Measurements from ENCODE around the gene VAV2. TPM values are rescaled to one million over a fixed set of nuclear protein-coding genes. Genes with fewer than 3 reads are reported as not detected.

The VAV2 gene
- total and polyA plus RNA-seq, 2 experiments from 2014 or later, result 8.1 to 28.9 TPM

GRCh38 chr9:133818444-133818843 lies 173.7 kb downstream of the VAV2 start:
- H3K27me3 Mint-ChIP-seq (ENCODE audit: insufficient read depth, low read depth, poor library complexity), result peaks cover 17% of the 10 kb centered on the region
- Histone ChIP-seq H3K79me2 (replicated peaks; ENCODE audit: insufficient read depth) (no peaks in the 10 kb centered on the region), H3K9me2 (ENCODE audit: insufficient read depth) (no peaks in the 10 kb centered on the region), H3K4me2 (no peak overlapping the region), H4K20me1 (replicated peaks; ENCODE audit: insufficient read depth) (no peaks in the 10 kb centered on the region; the same call in 1 of the 2 replicates), H3K27ac (ENCODE audit: low read depth) (no peak overlapping the region), H3K4me3 (no peak overlapping the region), H3K4me1 (ENCODE audit: insufficient read depth) (no peaks in the 10 kb centered on the region), H3F3A (replicated peaks; ENCODE audit: low read depth) (no peaks in the 10 kb centered on the region), H3K36me3 (ENCODE audit: insufficient read depth) (no peaks in the 10 kb centered on the region), H3K27me3 (ENCODE audit: insufficient read depth) (no peaks in the 10 kb centered on the region), H2AFZ (no peak overlapping the region)
- no peaks in the 10 kb centered on the region for H3K9me3 Mint-ChIP-seq
- ATAC-seq (no peak), DNase-seq (ENCODE audit: low spot score) (no peak)
- H3K4me1 Mint-ChIP-seq, result peaks cover 13% of the 10 kb centered on the region
- H3K36me3 Mint-ChIP-seq (ENCODE audit: low read depth), result no peaks in the 10 kb centered on the region
- TF ChIP-seq JUNB (IDR thresholded peaks at IDR 0.05; ENCODE audit: unreplicated experiment) (no peak), ZNF331 (CRISPR knock-in tag; IDR thresholded peaks at IDR 0.05; ENCODE audit: low read depth) (no peak), EZH2phosphoT487 (IDR thresholded peaks at IDR 0.05; ENCODE audit: unreplicated experiment) (no peak), CTCF (conservative IDR thresholded peaks at IDR 0.05; ENCODE audit: low read depth in 2 of 2) (no peak), NANOG (IDR thresholded peaks at IDR 0.05; ENCODE audit: borderline replicate concordance) (no peak), STAT1 (IDR thresholded peaks at IDR 0.05; ENCODE audit: unreplicated experiment) (no peak), ZNF114 (CRISPR knock-in tag; IDR thresholded peaks at IDR 0.05) (no peak), CREB1 (CRISPR knock-in tag; IDR thresholded peaks at IDR 0.05; ENCODE audit: low read depth) (no peak), EZH2 (IDR thresholded peaks at IDR 0.05; ENCODE audit: low read depth, unreplicated experiment) (no peak), POLR2AphosphoS5 (IDR thresholded peaks at IDR 0.05; ENCODE audit: low read depth) (no peak)
- TF ChIP-seq, protein P1, sequence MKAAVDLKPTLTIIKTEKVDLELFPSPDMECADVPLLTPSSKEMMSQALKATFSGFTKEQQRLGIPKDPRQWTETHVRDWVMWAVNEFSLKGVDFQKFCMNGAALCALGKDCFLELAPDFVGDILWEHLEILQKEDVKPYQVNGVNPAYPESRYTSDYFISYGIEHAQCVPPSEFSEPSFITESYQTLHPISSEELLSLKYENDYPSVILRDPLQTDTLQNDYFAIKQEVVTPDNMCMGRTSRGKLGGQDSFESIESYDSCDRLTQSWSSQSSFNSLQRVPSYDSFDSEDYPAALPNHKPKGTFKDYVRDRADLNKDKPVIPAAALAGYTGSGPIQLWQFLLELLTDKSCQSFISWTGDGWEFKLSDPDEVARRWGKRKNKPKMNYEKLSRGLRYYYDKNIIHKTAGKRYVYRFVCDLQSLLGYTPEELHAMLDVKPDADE (IDR thresholded peaks at IDR 0.05), result no peak
- TF ChIP-seq, protein P2, sequence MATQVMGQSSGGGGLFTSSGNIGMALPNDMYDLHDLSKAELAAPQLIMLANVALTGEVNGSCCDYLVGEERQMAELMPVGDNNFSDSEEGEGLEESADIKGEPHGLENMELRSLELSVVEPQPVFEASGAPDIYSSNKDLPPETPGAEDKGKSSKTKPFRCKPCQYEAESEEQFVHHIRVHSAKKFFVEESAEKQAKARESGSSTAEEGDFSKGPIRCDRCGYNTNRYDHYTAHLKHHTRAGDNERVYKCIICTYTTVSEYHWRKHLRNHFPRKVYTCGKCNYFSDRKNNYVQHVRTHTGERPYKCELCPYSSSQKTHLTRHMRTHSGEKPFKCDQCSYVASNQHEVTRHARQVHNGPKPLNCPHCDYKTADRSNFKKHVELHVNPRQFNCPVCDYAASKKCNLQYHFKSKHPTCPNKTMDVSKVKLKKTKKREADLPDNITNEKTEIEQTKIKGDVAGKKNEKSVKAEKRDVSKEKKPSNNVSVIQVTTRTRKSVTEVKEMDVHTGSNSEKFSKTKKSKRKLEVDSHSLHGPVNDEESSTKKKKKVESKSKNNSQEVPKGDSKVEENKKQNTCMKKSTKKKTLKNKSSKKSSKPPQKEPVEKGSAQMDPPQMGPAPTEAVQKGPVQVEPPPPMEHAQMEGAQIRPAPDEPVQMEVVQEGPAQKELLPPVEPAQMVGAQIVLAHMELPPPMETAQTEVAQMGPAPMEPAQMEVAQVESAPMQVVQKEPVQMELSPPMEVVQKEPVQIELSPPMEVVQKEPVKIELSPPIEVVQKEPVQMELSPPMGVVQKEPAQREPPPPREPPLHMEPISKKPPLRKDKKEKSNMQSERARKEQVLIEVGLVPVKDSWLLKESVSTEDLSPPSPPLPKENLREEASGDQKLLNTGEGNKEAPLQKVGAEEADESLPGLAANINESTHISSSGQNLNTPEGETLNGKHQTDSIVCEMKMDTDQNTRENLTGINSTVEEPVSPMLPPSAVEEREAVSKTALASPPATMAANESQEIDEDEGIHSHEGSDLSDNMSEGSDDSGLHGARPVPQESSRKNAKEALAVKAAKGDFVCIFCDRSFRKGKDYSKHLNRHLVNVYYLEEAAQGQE (IDR thresholded peaks at IDR 0.05; ENCODE audit: unreplicated experiment), result no peak
- TF ChIP-seq, protein P3, sequence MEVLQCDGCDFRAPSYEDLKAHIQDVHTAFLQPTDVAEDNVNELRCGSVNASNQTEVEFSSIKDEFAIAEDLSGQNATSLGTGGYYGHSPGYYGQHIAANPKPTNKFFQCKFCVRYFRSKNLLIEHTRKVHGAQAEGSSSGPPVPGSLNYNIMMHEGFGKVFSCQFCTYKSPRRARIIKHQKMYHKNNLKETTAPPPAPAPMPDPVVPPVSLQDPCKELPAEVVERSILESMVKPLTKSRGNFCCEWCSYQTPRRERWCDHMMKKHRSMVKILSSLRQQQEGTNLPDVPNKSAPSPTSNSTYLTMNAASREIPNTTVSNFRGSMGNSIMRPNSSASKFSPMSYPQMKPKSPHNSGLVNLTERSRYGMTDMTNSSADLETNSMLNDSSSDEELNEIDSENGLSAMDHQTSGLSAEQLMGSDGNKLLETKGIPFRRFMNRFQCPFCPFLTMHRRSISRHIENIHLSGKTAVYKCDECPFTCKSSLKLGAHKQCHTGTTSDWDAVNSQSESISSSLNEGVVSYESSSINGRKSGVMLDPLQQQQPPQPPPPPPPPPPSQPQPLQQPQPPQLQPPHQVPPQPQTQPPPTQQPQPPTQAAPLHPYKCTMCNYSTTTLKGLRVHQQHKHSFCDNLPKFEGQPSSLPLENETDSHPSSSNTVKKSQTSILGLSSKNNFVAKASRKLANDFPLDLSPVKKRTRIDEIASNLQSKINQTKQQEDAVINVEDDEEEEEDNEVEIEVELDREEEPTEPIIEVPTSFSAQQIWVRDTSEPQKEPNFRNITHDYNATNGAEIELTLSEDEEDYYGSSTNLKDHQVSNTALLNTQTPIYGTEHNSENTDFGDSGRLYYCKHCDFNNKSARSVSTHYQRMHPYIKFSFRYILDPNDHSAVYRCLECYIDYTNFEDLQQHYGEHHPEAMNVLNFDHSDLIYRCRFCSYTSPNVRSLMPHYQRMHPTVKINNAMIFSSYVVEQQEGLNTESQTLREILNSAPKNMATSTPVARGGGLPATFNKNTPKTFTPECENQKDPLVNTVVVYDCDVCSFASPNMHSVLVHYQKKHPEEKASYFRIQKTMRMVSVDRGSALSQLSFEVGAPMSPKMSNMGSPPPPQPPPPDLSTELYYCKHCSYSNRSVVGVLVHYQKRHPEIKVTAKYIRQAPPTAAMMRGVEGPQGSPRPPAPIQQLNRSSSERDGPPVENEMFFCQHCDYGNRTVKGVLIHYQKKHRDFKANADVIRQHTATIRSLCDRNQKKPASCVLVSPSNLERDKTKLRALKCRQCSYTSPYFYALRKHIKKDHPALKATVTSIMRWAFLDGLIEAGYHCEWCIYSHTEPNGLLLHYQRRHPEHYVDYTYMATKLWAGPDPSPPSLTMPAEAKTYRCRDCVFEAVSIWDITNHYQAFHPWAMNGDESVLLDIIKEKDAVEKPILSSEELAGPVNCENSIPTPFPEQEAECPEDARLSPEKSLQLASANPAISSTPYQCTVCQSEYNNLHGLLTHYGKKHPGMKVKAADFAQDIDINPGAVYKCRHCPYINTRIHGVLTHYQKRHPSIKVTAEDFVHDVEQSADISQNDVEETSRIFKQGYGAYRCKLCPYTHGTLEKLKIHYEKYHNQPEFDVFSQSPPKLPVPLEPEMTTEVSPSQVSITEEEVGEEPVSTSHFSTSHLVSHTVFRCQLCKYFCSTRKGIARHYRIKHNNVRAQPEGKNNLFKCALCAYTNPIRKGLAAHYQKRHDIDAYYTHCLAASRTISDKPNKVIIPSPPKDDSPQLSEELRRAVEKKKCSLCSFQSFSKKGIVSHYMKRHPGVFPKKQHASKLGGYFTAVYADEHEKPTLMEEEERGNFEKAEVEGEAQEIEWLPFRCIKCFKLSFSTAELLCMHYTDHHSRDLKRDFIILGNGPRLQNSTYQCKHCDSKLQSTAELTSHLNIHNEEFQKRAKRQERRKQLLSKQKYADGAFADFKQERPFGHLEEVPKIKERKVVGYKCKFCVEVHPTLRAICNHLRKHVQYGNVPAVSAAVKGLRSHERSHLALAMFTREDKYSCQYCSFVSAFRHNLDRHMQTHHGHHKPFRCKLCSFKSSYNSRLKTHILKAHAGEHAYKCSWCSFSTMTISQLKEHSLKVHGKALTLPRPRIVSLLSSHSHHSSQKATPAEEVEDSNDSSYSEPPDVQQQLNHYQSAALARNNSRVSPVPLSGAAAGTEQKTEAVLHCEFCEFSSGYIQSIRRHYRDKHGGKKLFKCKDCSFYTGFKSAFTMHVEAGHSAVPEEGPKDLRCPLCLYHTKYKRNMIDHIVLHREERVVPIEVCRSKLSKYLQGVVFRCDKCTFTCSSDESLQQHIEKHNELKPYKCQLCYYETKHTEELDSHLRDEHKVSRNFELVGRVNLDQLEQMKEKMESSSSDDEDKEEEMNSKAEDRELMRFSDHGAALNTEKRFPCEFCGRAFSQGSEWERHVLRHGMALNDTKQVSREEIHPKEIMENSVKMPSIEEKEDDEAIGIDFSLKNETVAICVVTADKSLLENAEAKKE (CRISPR knock-in tag; IDR thresholded peaks at IDR 0.05), result no peak
- no peak overlapping the region for H3K27ac Mint-ChIP-seq
- no peak overlapping the region for H3K4me3 Mint-ChIP-seq

Data from GM23338 (cell line).